Vagina (tissue), 2 donors: ENCODE measurements around the gene SLC17A9. TPM values are rescaled to one million over a fixed set of nuclear protein-coding genes. Genes with fewer than 3 reads are reported as not detected.

Experiments
- DNase-seq, 2 donors: peaks; one replicate each; pipeline ENCODE4 v3.0.0-alpha.2; 2017; ENCODE audit errors: extremely low spot score in 2 of 2
- H3K27ac ChIP-seq: fragments of 200-600 bp; sonication (generic); one replicate; pipeline ENCODE4 v1.5.1; 2019
- H3K27me3 ChIP-seq: fragments of 200-600 bp; sonication (generic); one replicate; pipeline ENCODE4 v1.5.1; 2019
- H3K36me3 ChIP-seq, 2 donors: fragments of 200-600 bp; sonication (generic); one replicate each; pipeline ENCODE4 v1.5.1; 2017 to 2019
- H3K4me1 ChIP-seq: fragments of 200-600 bp; sonication (generic); one replicate; pipeline ENCODE4 v1.5.1; 2019
- H3K4me3 ChIP-seq, 2 donors: fragments of 200-600 bp; sonication (generic); 1 replicate in 1 of 2; 2 replicates in 1 of 2; pipeline ENCODE4 v1.5.1; 2016 to 2019
- H3K9me3 ChIP-seq: fragments of 200-600 bp; sonication (generic); one replicate; pipeline ENCODE4 v1.5.1; 2019
- POLR2A ChIP-seq, 2 donors: fragments of 450-650 bp; IDR thresholded peaks; one replicate each; pipeline ENCODE4 v1.6.1; 2017; ENCODE audit warnings: antibody characterized with exemption in 2 of 2, mild to moderate bottlenecking in 2 of 2, moderate library complexity in 2 of 2
- POLR2AphosphoS5 ChIP-seq, 2 donors: sonication (generic); formaldehyde crosslinking; IDR thresholded peaks; one replicate each; pipeline ENCODE4 v1.9.0; 2017; ENCODE audit warnings: antibody characterized with exemption in 2 of 2, mild to moderate bottlenecking in 2 of 2, low read depth in 1 of 2; ENCODE audit not compliant: insufficient read depth in 1 of 2
- intact Hi-C: fragments of 100-400 bp; cut with DNase I; formaldehyde crosslinking; loops from one replicate; pipeline ENCODE4 v1.15.1; 2023
- total RNA-seq: library from RNA; depleted of rRNA; stranded (reverse); fragments of >200 nt; gene quantifications from one replicate; pipeline ENCODE4 v1.2.3, GENCODE V29; 2016
- TF ChIP-seq, protein P1 (sequence below), 3 experiments: fragments of 450-650 bp in 2 of 3; fragments of 200-600 bp in 1 of 3; sonication (generic) in 1 of 3; IDR thresholded peaks; one replicate each; pipeline ENCODE4 v1.5.1; 2017 to 2019; ENCODE audit warnings: antibody characterized with exemption in 3 of 3, mild to moderate bottlenecking in 2 of 3, moderate library complexity in 2 of 3

The SLC17A9 gene
- total RNA-seq, 1 donor from 2014 or later = 2.5 TPM

GRCh38 chr20:63007360-63007645 is 54.8 kb downstream of the SLC17A9 start:
- Histone ChIP-seq H3K27me3 (peaks cover 27% of the 10 kb centered on the region), H3K4me3 (peak overlapping the region in 1 of 2 donors; percentile 27), H3K27ac (no peak overlapping the region), H3K36me3 (no peaks in the 10 kb centered on the region), H3K4me1 (peaks cover 35% of the 10 kb centered on the region), H3K9me3 (no peaks in the 10 kb centered on the region)
- intact Hi-C loops = loop anchor here (5.0 kb wide), 1 partner anchor 105 kb away; no protein-coding TSS in a partner anchor
- TF ChIP-seq, protein P1, sequence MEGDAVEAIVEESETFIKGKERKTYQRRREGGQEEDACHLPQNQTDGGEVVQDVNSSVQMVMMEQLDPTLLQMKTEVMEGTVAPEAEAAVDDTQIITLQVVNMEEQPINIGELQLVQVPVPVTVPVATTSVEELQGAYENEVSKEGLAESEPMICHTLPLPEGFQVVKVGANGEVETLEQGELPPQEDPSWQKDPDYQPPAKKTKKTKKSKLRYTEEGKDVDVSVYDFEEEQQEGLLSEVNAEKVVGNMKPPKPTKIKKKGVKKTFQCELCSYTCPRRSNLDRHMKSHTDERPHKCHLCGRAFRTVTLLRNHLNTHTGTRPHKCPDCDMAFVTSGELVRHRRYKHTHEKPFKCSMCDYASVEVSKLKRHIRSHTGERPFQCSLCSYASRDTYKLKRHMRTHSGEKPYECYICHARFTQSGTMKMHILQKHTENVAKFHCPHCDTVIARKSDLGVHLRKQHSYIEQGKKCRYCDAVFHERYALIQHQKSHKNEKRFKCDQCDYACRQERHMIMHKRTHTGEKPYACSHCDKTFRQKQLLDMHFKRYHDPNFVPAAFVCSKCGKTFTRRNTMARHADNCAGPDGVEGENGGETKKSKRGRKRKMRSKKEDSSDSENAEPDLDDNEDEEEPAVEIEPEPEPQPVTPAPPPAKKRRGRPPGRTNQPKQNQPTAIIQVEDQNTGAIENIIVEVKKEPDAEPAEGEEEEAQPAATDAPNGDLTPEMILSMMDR (IDR thresholded peaks at IDR 0.05) = no peak
- TF ChIP-seq POLR2A (IDR thresholded peaks at IDR 0.05) (no peak), POLR2AphosphoS5 (IDR thresholded peaks at IDR 0.05; ENCODE audit: insufficient read depth in 1 of 2, low read depth in 1 of 2) (no peak)
- DNase-seq = no peak

- Histone ChIP-seq H3K4me1 (peaks cover 35% of the 10 kb centered on the region), H3K27ac (no peak overlapping the region), H3K27me3 (peaks cover 27% of the 10 kb centered on the region), H3K4me3 (no peak overlapping the region), H3K9me3 (no peaks in the 10 kb centered on the region), H3K36me3 (no peaks in the 10 kb centered on the region)
- intact Hi-C loops = loop anchor here (5.0 kb wide), 1 partner anchor 106 kb away; no protein-coding TSS in a partner anchor
- DNase-seq = no peak
- TF ChIP-seq, protein P1 (IDR thresholded peaks at IDR 0.05) = no peak
- TF ChIP-seq POLR2A (IDR thresholded peaks at IDR 0.05) = no peak
- TF ChIP-seq POLR2AphosphoS5 (IDR thresholded peaks at IDR 0.05; ENCODE audit: insufficient read depth in 1 of 2, low read depth in 1 of 2) = no peak
Observed at GRCh38 chr20:63007646-63008488, 55.4 kb downstream of the SLC17A9 start.

DNA sequence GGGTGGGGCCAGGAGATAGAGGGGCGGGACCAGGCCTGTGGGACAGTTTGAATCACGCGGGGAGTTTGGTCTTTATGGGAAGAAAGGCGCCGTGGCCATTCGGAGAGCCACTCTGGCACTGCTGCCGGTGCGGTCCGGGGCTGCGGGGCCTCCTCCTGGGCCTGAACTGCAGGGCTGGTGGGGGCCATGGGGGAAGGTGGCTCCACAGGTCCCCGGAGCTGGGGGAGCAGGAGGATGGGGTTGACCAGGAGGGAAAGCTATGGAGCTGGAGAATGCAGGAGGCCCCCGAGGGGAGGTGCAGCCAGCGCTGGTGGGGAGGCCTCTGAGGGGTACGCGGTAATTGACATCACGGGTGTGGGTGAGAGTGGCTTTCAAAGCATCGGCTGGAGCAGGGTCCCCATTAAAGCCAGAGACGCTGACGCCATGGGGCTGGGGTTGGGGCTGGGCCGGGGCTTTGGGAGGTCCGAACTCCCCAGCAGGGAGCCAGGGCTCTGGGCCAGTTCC is 56.1 kb downstream of the SLC17A9 start:
- intact Hi-C loops = loop anchor here (5.0 kb wide), 1 partner anchor 106 kb away; no protein-coding TSS in a partner anchor
- Histone ChIP-seq H3K27me3 (peaks cover 27% of the 10 kb centered on the region), H3K9me3 (no peaks in the 10 kb centered on the region), H3K4me3 (no peak overlapping the region), H3K27ac (no peak overlapping the region), H3K4me1 (peaks cover 35% of the 10 kb centered on the region), H3K36me3 (no peaks in the 10 kb centered on the region)
- DNase-seq = no peak
- TF ChIP-seq, protein P1 (IDR thresholded peaks at IDR 0.05) = no peak
- TF ChIP-seq POLR2A (IDR thresholded peaks at IDR 0.05) (no peak), POLR2AphosphoS5 (IDR thresholded peaks at IDR 0.05; ENCODE audit: insufficient read depth in 1 of 2, low read depth in 1 of 2) (no peak)

GRCh38 chr20:63009045-63009961 is 56.8 kb downstream of the SLC17A9 start:
- intact Hi-C loops = loop anchor here (5.0 kb wide), 1 partner anchor 107 kb away; no protein-coding TSS in a partner anchor
- H3K27me3 ChIP-seq = peaks cover 27% of the 10 kb centered on the region
- no peaks in the 10 kb centered on the region for H3K9me3 ChIP-seq
- no peak overlapping the region for H3K27ac ChIP-seq
- peak in 1 of 2 donors; percentile 14 for TF ChIP-seq POLR2AphosphoS5 (IDR thresholded peaks at IDR 0.05; ENCODE audit: insufficient read depth in 1 of 2, low read depth in 1 of 2)
- no peak for TF ChIP-seq POLR2A (IDR thresholded peaks at IDR 0.05)
- TF ChIP-seq, protein P1 (IDR thresholded peaks at IDR 0.05) = peak; percentile 82 to 91 (median 90)
- H3K4me3 ChIP-seq = no peak overlapping the region
- no peaks in the 10 kb centered on the region for H3K36me3 ChIP-seq
- H3K4me1 ChIP-seq = peaks cover 35% of the 10 kb centered on the region
- DNase-seq = no peak
